Endothelial cell of umbilical vein (primary cell): Measurements from ENCODE around the gene SLC22A4. TPM values are rescaled to one million over a fixed set of nuclear protein-coding genes. Genes with fewer than 3 reads are reported as not detected.

Source experiments
- BruUV-seq: library from RNA; stranded (reverse); fragments of 400-500 nt; replicated peaks from 2 replicates; lab custom pipeline; 2021; lab: Mats Ljungman, UMichigan
- CTCF ChIA-PET: fragments of 300-600, 350-600 bp; sonication (Branson Sonifier 250); formaldehyde crosslinking; loops from one replicate; lab custom pipeline; 2021; ENCODE audit warnings: antibody characterized with exemption, inconsistent platforms; lab: Charles Lee
- POLR2A ChIA-PET: fragments of 300-600, 350-600 bp; sonication (Branson Sonifier 250); formaldehyde crosslinking; loops from one replicate; lab custom pipeline; 2021; ENCODE audit warnings: antibody characterized with exemption, inconsistent platforms; lab: Charles Lee
- DNase-seq: peaks from one replicate; pipeline ENCODE4 v3.0.0-alpha.2; 2011; ENCODE audit warnings: low read depth, low spot score
- FAIRE-seq: peaks from 2 replicates; lab custom pipeline; 2011; peaks lifted over from hg19 to GRCh38; lab: Jason Lieb, UNC
- H2AFZ ChIP-seq: 2 replicates; pipeline ENCODE4 v1.6.0; 2012; ENCODE audit warnings: low read depth, low read length, control low read depth, inconsistent platforms
- H3K27ac ChIP-seq: 2 replicates; pipeline ENCODE4 v1.5.1; 2011; ENCODE audit warnings: low read depth, mild to moderate bottlenecking, control low read depth, low read length, moderate library complexity; ENCODE audit not compliant: insufficient read depth
- H3K27me3 ChIP-seq, 2 experiments: 2 replicates each; pipeline versions ENCODE4 v1.6.0 to v1.6.1; 2011; ENCODE audit warnings: low read length in 2 of 2, mixed read lengths in 1 of 2; ENCODE audit not compliant: control insufficient read depth in 2 of 2, insufficient read depth in 2 of 2
- H3K36me3 ChIP-seq, 2 experiments: 2 replicates in 1 of 2; 3 replicates in 1 of 2; pipeline ENCODE4 v1.5.1; 2011; ENCODE audit warnings: low read length in 2 of 2, mild to moderate bottlenecking in 1 of 2, moderate library complexity in 1 of 2; ENCODE audit not compliant: control insufficient read depth in 2 of 2, insufficient read depth in 2 of 2; ENCODE audit errors: extremely low read depth in 1 of 2
- H3K4me1 ChIP-seq: 3 replicates; pipeline ENCODE4 v1.5.1; 2011; ENCODE audit warnings: mild to moderate bottlenecking, low read length; ENCODE audit not compliant: control insufficient read depth, insufficient read depth; ENCODE audit errors: extremely low read depth
- H3K4me2 ChIP-seq: 2 replicates; pipeline ENCODE4 v1.6.1; 2011; ENCODE audit warnings: low read length, control low read depth, mixed read lengths; ENCODE audit not compliant: insufficient read depth
- H3K4me3 ChIP-seq, 3 experiments: fragments of 200-600 bp in 1 of 3; sonication (generic), shearing (Covaris generic) in 1 of 3; replicated peaks in 1 of 3; 2 replicates each; pipeline ENCODE4 v1.5.1; 2011 to 2016; ENCODE audit warnings: control low read depth in 3 of 3, low read length in 3 of 3, mild to moderate bottlenecking in 2 of 3, inconsistent platforms in 1 of 3, low read depth in 1 of 3, moderate library complexity in 1 of 3; ENCODE audit not compliant: insufficient read depth in 1 of 3
- H3K79me2 ChIP-seq: 2 replicates; pipeline ENCODE4 v1.6.0; 2012; ENCODE audit warnings: low read length, inconsistent platforms; ENCODE audit not compliant: control insufficient read depth, insufficient read depth
- H3K9ac ChIP-seq: replicated peaks from 2 replicates; pipeline ENCODE3; 2011; ENCODE audit warnings: low read length, control low read depth; ENCODE audit not compliant: insufficient read depth; ENCODE audit errors: extremely low read depth
- H3K9me1 ChIP-seq: replicated peaks from 3 replicates; pipeline ENCODE4 v1.6.0; 2011; ENCODE audit warnings: mild to moderate bottlenecking, low read length; ENCODE audit not compliant: control insufficient read depth, insufficient read depth; ENCODE audit errors: extremely low read depth
- H3K9me3 ChIP-seq: replicated peaks from 2 replicates; pipeline ENCODE4 v1.5.1; 2012; ENCODE audit warnings: low read length, inconsistent platforms; ENCODE audit not compliant: control insufficient read depth, insufficient read depth
- H4K20me1 ChIP-seq: replicated peaks from 2 replicates; pipeline ENCODE3; 2011; ENCODE audit warnings: mild to moderate bottlenecking, low read length; ENCODE audit not compliant: control insufficient read depth, insufficient read depth; ENCODE audit errors: extremely low read depth
- EZH2 ChIP-seq: IDR thresholded peaks from 2 replicates; pipeline ENCODE4 v1.6.1; 2012; ENCODE audit warnings: borderline replicate concordance, low read depth, mild to moderate bottlenecking, moderate library complexity, low read length, inconsistent platforms; ENCODE audit not compliant: severe bottlenecking
- FOS ChIP-seq: IDR thresholded peaks from 2 replicates; pipeline ENCODE4 v1.6.1; 2011; ENCODE audit warnings: mild to moderate bottlenecking, low read length, moderate library complexity, borderline replicate concordance; ENCODE audit not compliant: insufficient read depth
- GATA2 ChIP-seq: IDR thresholded peaks from 2 replicates; pipeline ENCODE4 v1.7.0; 2011; ENCODE audit warnings: low read depth, mild to moderate bottlenecking, moderate library complexity, mixed read lengths, low read length; ENCODE audit not compliant: insufficient read length, insufficient read depth
- JUN ChIP-seq: IDR thresholded peaks from 2 replicates; pipeline ENCODE4 v1.6.1; 2011; ENCODE audit warnings: borderline replicate concordance, low read depth; ENCODE audit not compliant: insufficient read length, insufficient read depth
- MYC ChIP-seq: IDR thresholded peaks from one replicate; pipeline ENCODE4 v1.6.1; 2011; ENCODE audit warnings: mild to moderate bottlenecking, low read depth, low read length
- POLR2A ChIP-seq: IDR thresholded peaks from 2 replicates; pipeline ENCODE4 v1.6.1; 2012; ENCODE audit warnings: low read depth, mild to moderate bottlenecking, control low read depth, low read length
- POLR2AphosphoS5 ChIP-seq: IDR thresholded peaks from 2 replicates; pipeline ENCODE4 v1.6.1; 2012; ENCODE audit warnings: low read depth, mild to moderate bottlenecking, control low read depth, low read length, moderate library complexity; ENCODE audit not compliant: insufficient read depth
- dilution Hi-C: fragments of 300-500 bp; cut with MboI; formaldehyde crosslinking; loops from one replicate; pipeline ENCODE4 v1.15.0; 2019; ENCODE audit warnings: low sequenced_read_pairs; ENCODE audit not compliant: extremely low pct_ligation_motif_present
- intact Hi-C: fragments of 100-400 bp; cut with micrococcal nuclease; formaldehyde crosslinking; loops from one replicate; pipeline ENCODE4 v1.10.0; 2022
- polyA plus RNA-seq, 4 experiments: library from polyadenylated mRNA; depleted of rRNA in 3 of 4; stranded (reverse) in 3 of 4; unstranded in 1 of 4; fragments of >200 nt; gene quantifications; 2 replicates each; pipeline versions ENCODE4 v1.2.1 to v1.2.3, GENCODE V29; 2011 to 2012; ENCODE audit warnings: missing spikeins in 1 of 4
- total RNA-seq: library from RNA; stranded (reverse); gene quantifications from 2 replicates; pipeline ENCODE4 v1.2.3, GENCODE V29; 2021
- TF ChIP-seq, protein P1 (sequence below), 2 donors: IDR thresholded peaks; 1 replicate in 1 of 2; 2 replicates in 1 of 2; pipeline ENCODE4 v1.5.1; 2011; ENCODE audit warnings: low read length in 2 of 2, mild to moderate bottlenecking in 2 of 2, moderate library complexity in 2 of 2, control low read depth in 1 of 2, inconsistent platforms in 1 of 2, low read depth in 1 of 2; ENCODE audit not compliant: insufficient read depth in 1 of 2; ENCODE audit errors: extremely low read depth in 1 of 2
- TF ChIP-seq, protein P2 (sequence below): IDR thresholded peaks from 2 replicates; pipeline ENCODE4 v1.6.1; 2011; ENCODE audit not compliant: insufficient read depth, insufficient read length

The SLC22A4 gene
- total and polyA plus RNA-seq, 2 donors (not counting 3 experiments of a cell fraction or from before 2014, with no cell fraction given), result 4.9 to 6.9 TPM

DNA sequence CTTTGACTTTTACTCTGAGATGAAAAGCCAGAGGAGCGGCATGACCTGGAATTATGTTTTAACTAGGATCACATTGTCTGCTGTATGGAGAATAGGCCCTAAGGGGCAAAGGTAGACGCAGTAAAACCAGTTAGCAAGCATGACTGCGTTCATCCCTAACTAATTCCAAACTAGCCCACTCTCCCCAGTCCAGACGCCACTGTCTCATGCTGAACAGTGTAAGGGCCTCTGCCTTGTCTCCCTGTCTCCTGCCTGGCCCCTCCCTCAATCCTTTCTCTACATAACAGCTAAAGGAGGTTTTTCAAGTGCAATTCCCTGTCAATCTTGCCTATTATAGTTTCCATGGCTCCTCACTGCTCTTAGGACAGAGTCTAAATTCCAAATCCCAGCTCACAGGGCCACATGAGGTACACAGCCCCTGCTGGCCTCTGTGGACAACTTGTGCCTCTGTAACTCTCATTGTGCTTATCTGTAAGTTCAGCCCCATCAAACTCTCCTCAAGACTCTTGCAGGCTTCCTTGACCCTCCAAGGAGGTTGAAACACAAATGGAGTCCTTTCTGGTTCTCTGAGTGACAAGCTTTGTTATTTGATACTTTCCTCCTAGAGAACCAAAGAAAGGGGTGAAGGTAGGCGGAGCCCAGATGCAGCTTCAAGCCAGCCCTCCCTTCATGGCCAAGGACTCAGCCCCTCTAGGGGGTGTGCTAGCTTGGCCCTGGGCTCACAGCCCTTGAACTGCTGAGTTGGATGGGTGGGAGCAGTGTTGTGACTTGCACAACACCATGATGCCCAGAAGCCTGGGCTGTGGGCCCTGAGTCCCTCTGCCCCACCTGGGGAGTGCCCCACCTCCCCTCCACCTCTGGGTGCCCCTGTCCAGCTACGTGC is 16.0 kb upstream of the SLC22A4 start:
- H2AFZ ChIP-seq, result no peak overlapping the region
- no peak for FAIRE-seq

More for the DNA sequence above, 16.0 kb upstream of the SLC22A4 start:
- Histone ChIP-seq H3K27ac (no peak overlapping the region), H3K79me2 (no peaks in the 10 kb centered on the region), H3K36me3 (no peaks in the 10 kb centered on the region), H3K9me1 (no peaks in the 10 kb centered on the region), H3K4me3 (no peak overlapping the region), H3K4me1 (no peaks in the 10 kb centered on the region), H3K9ac (no peak overlapping the region), H3K9me3 (no peaks in the 10 kb centered on the region), H3K27me3 (peaks cover 0 to 2% of the 10 kb centered on the region in 2 experiments), H4K20me1 (no peaks in the 10 kb centered on the region), H3K4me2 (no peak overlapping the region)
- no TSS peak for BruUV-seq
- ChIA-PET POLR2A (no interaction called here), CTCF (interaction anchor here (1.3 kb wide), 1 partner anchor 40 kb away, joined by 6 read pairs; no protein-coding TSS in a partner anchor)
- intact Hi-C loops (no loop called here), dilution Hi-C loops (no loop called here)
- TF ChIP-seq GATA2 (no peak), FOS (no peak), MYC (no peak), POLR2AphosphoS5 (no peak), EZH2 (no peak), JUN (no peak), POLR2A (no peak)
- TF ChIP-seq, protein P1, sequence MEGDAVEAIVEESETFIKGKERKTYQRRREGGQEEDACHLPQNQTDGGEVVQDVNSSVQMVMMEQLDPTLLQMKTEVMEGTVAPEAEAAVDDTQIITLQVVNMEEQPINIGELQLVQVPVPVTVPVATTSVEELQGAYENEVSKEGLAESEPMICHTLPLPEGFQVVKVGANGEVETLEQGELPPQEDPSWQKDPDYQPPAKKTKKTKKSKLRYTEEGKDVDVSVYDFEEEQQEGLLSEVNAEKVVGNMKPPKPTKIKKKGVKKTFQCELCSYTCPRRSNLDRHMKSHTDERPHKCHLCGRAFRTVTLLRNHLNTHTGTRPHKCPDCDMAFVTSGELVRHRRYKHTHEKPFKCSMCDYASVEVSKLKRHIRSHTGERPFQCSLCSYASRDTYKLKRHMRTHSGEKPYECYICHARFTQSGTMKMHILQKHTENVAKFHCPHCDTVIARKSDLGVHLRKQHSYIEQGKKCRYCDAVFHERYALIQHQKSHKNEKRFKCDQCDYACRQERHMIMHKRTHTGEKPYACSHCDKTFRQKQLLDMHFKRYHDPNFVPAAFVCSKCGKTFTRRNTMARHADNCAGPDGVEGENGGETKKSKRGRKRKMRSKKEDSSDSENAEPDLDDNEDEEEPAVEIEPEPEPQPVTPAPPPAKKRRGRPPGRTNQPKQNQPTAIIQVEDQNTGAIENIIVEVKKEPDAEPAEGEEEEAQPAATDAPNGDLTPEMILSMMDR (IDR thresholded peaks at IDR 0.05; ENCODE audit: extremely low read depth in 1 of 2, insufficient read depth in 1 of 2, low read depth in 1 of 2, low read length in 2 of 2), result no peak
- TF ChIP-seq, protein P2, sequence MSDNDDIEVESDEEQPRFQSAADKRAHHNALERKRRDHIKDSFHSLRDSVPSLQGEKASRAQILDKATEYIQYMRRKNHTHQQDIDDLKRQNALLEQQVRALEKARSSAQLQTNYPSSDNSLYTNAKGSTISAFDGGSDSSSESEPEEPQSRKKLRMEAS, result no peak
- DNase-seq, result no peak
